Neural progenitor cell (in vitro differentiated cells): Measurements from ENCODE around the gene OGG1.

Experiments
- EZH2 ChIP-seq: fragments of 200-600 bp; sonication (generic); IDR thresholded peaks from 2 replicates; pipeline ENCODE4 v1.6.1; 2017; ENCODE audit warnings: antibody characterized with exemption, mild to moderate bottlenecking, moderate library complexity
- EZH2phosphoT487 ChIP-seq: fragments of 200-600 bp; sonication (generic); IDR thresholded peaks from 2 replicates; pipeline ENCODE4 v1.6.1; 2017; ENCODE audit warnings: antibody characterized with exemption
- TF ChIP-seq, protein P1 (sequence below): fragments of 200-600 bp; sonication (generic); IDR thresholded peaks from 2 replicates; pipeline ENCODE4 v1.5.1; 2017; ENCODE audit warnings: antibody characterized with exemption, mild to moderate bottlenecking

- TF ChIP-seq, protein P1, sequence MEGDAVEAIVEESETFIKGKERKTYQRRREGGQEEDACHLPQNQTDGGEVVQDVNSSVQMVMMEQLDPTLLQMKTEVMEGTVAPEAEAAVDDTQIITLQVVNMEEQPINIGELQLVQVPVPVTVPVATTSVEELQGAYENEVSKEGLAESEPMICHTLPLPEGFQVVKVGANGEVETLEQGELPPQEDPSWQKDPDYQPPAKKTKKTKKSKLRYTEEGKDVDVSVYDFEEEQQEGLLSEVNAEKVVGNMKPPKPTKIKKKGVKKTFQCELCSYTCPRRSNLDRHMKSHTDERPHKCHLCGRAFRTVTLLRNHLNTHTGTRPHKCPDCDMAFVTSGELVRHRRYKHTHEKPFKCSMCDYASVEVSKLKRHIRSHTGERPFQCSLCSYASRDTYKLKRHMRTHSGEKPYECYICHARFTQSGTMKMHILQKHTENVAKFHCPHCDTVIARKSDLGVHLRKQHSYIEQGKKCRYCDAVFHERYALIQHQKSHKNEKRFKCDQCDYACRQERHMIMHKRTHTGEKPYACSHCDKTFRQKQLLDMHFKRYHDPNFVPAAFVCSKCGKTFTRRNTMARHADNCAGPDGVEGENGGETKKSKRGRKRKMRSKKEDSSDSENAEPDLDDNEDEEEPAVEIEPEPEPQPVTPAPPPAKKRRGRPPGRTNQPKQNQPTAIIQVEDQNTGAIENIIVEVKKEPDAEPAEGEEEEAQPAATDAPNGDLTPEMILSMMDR: no peak
- TF ChIP-seq EZH2: no peak
- no peak for TF ChIP-seq EZH2phosphoT487
Measured at GRCh38 chr3:9748031-9748430, 1.7 kb upstream of the OGG1 start.
